K562 (cell line): ENCODE data around the gene RFPL3. TPM values are rescaled to one million over a fixed set of nuclear protein-coding genes. Genes with fewer than 3 reads are reported as not detected.

ENCODE experiments used
- ATAC-seq: fragments of 200-7000 bp; cut with Tn5 transposase; 3 replicates; pipeline ENCODE4 v1.9.1; 2020; ENCODE audit warnings: moderate library complexity
- BruUV-seq: library from RNA; stranded (reverse); fragments of 400-500 nt; replicated peaks from 2 replicates; lab custom pipeline; 2021; lab: Mats Ljungman, UMichigan
- CTCF ChIA-PET: fragments of 300-600 bp; formaldehyde crosslinking; extraction: SDS; loops from one replicate; lab custom pipeline; 2021; ENCODE audit warnings: low intra/inter-chr PET ratio; lab: Yijun Ruan, JAX
- POLR2A ChIA-PET: fragments of 300-600, 350-650 bp; sonication (Branson Sonifier 250); formaldehyde crosslinking; extraction: SDS; loops from one replicate; lab custom pipeline; 2021; ENCODE audit warnings: antibody characterized with exemption, inconsistent platforms; lab: Yijun Ruan, JAX
- DNase-seq, 4 experiments: peaks; one replicate each; pipeline versions ENCODE4 v3.0.0 to v3.0.0-alpha.2; 2011 to 2018; ENCODE audit warnings: low spot score in 3 of 4, mixed read lengths in 3 of 4; ENCODE audit errors: extremely low read depth in 1 of 4
- FAIRE-seq: peaks from 2 replicates; lab custom pipeline; 2011; peaks lifted over from hg19 to GRCh38; lab: Jason Lieb, UNC
- H2AFZ ChIP-seq: 2 replicates; pipeline ENCODE4 v1.6.0; 2011; ENCODE audit warnings: low read depth, low read length, control low read depth, inconsistent platforms
- H3K27ac ChIP-seq: fragments of 200-600 bp; 3 replicates; pipeline ENCODE4 v1.8.0; 2011; ENCODE audit warnings: low read depth, mild to moderate bottlenecking, control low read depth, inconsistent platforms, low read length, moderate library complexity, mixed read lengths; ENCODE audit errors: extremely low read depth
- H3K27me3 ChIP-seq, 2 experiments: fragments of 300-600 bp in 1 of 2; 2 replicates in 1 of 2; 3 replicates in 1 of 2; pipeline versions ENCODE4 v1.6.0 to v1.8.0; 2011; ENCODE audit warnings: inconsistent platforms in 2 of 2, low read length in 2 of 2, mild to moderate bottlenecking in 1 of 2, mixed read lengths in 1 of 2, moderate library complexity in 1 of 2; ENCODE audit not compliant: control insufficient read depth in 2 of 2, insufficient read depth in 2 of 2
- H3K36me3 ChIP-seq: fragments of 300-600 bp; 3 replicates; pipeline ENCODE4 v1.8.0; 2011; ENCODE audit warnings: mild to moderate bottlenecking, low read length, inconsistent platforms; ENCODE audit not compliant: control insufficient read depth, insufficient read depth
- H3K4me1 ChIP-seq, 2 experiments: fragments of 200-600 bp in 1 of 2; replicated peaks in 1 of 2; 2 replicates in 1 of 2; 3 replicates in 1 of 2; pipeline versions ENCODE4 v1.5.1 to v1.8.0; 2011; ENCODE audit warnings: inconsistent platforms in 2 of 2, low read length in 2 of 2, mild to moderate bottlenecking in 1 of 2, mixed read lengths in 1 of 2, moderate library complexity in 1 of 2; ENCODE audit not compliant: control insufficient read depth in 2 of 2, insufficient read depth in 2 of 2
- H3K4me2 ChIP-seq: 2 replicates; pipeline ENCODE4 v1.6.1; 2011; ENCODE audit warnings: low read length, control low read depth, inconsistent platforms, mixed read lengths; ENCODE audit not compliant: insufficient read depth
- H3K4me3 ChIP-seq: fragments of 200-600 bp; sonication (generic), shearing (Covaris generic); 2 replicates; pipeline ENCODE4 v1.5.1; 2016; ENCODE audit warnings: control low read depth, inconsistent platforms
- H3K79me2 ChIP-seq: fragments of 200-600 bp; 3 replicates; pipeline ENCODE4 v1.8.0; 2011; ENCODE audit warnings: low read length, inconsistent platforms; ENCODE audit not compliant: control insufficient read depth, insufficient read depth
- H3K9ac ChIP-seq, 2 experiments: 2 replicates each; pipeline versions ENCODE4 v1.6.0 to v1.6.1; 2011; ENCODE audit warnings: low read depth in 2 of 2, low read length in 2 of 2, control low read depth in 1 of 2, inconsistent platforms in 1 of 2, mild to moderate bottlenecking in 1 of 2, mixed read lengths in 1 of 2; ENCODE audit not compliant: insufficient read depth in 1 of 2
- H3K9me1 ChIP-seq: one replicate; pipeline ENCODE4 v1.6.0; 2011; ENCODE audit warnings: inconsistent platforms, mild to moderate bottlenecking, low read length, moderate library complexity; ENCODE audit not compliant: control insufficient read depth, insufficient read depth
- H3K9me3 ChIP-seq: replicated peaks from 2 replicates; pipeline ENCODE4 v1.5.1; 2011; ENCODE audit warnings: low read depth, low read length, inconsistent platforms; ENCODE audit not compliant: control insufficient read depth, insufficient read depth
- H4K20me1 ChIP-seq: replicated peaks from 2 replicates; pipeline ENCODE4 v1.6.1; 2011; ENCODE audit warnings: low read length, inconsistent platforms, mixed read lengths; ENCODE audit not compliant: control insufficient read depth, insufficient read depth
- CSDE1 ChIP-seq, 2 experiments: fragments of 450-650 bp; IDR thresholded peaks; 2 replicates each; pipeline ENCODE4 v1.6.1; 2016; ENCODE audit warnings: mild to moderate bottlenecking in 1 of 2
- FOXP1 ChIP-seq: sonication (generic); formaldehyde crosslinking; IDR thresholded peaks from 2 replicates; pipeline ENCODE4 v1.8.0; 2022; ENCODE audit warnings: mild to moderate bottlenecking, missing genetic modification reagents
- L3MBTL2 ChIP-seq: fragments of 450-650 bp; IDR thresholded peaks from 2 replicates; pipeline ENCODE4 v1.6.1; 2016; ENCODE audit warnings: mild to moderate bottlenecking, moderate library complexity
- SIRT6 ChIP-seq: IDR thresholded peaks from one replicate; pipeline ENCODE4 v1.6.1; 2012; ENCODE audit warnings: low read depth, mild to moderate bottlenecking, control low read depth, inconsistent platforms, low read length, moderate library complexity
- SLC30A9 ChIP-seq: fragments of 250-450 bp; sonication (Bioruptor Pico); IDR thresholded peaks from 2 replicates; pipeline ENCODE4 v1.8.0; 2022; ENCODE audit warnings: mild to moderate bottlenecking, moderate library complexity
- SP1 ChIP-seq: sonication (generic); formaldehyde crosslinking; IDR thresholded peaks from 2 replicates; pipeline ENCODE4 v1.8.1; 2022; ENCODE audit warnings: mild to moderate bottlenecking, missing genetic modification reagents
- SRF ChIP-seq, 2 experiments: fragments of 250-450, 450-650 bp in 1 of 2; sonication (Bioruptor Pico) in 1 of 2; sonication (generic) in 1 of 2; formaldehyde crosslinking; IDR thresholded peaks; 2 replicates each; pipeline versions ENCODE4 v1.5.0 to v1.5.1; 2020 to 2022; ENCODE audit warnings: mild to moderate bottlenecking in 1 of 2, missing genetic modification reagents in 1 of 2
- STAT5B ChIP-seq: fragments of 250-450 bp; sonication (Bioruptor Pico); IDR thresholded peaks from 2 replicates; pipeline ENCODE4 v1.8.0; 2021; ENCODE audit warnings: mild to moderate bottlenecking, inconsistent platforms
- TBL1XR1 ChIP-seq, 2 experiments: IDR thresholded peaks; 2 replicates each; pipeline ENCODE4 v1.6.1; 2012; ENCODE audit warnings: improper control_type of control experiment in 2 of 2, low read length in 2 of 2, mild to moderate bottlenecking in 1 of 2
- ZC3H4 ChIP-seq: sonication (generic); formaldehyde crosslinking; IDR thresholded peaks from 2 replicates; pipeline ENCODE4 v1.9.0; 2021; ENCODE audit warnings: missing genetic modification reagents, borderline replicate concordance
- WGBS: fragments of 100-300 bp; shearing (Covaris generic); methylation state at CpG from one replicate; pipeline ENCODE4 v1.1.6; 2016; ENCODE audit warnings: low coverage, mixed read lengths; ENCODE audit not compliant: insufficient coverage; ENCODE audit errors: missing lambda C conversion rate; 5-methylcytosine and 5-hydroxymethylcytosine counted together
- in situ Hi-C: fragments of 300-500 bp; cut with MboI; formaldehyde crosslinking; loops from 4 replicates; pipeline ENCODE4 v1.15.0; 2018; ENCODE audit warnings: inconsistent platforms, mixed read lengths
- intact Hi-C: fragments of 100-400 bp; cut with micrococcal nuclease; formaldehyde crosslinking; loops from 2 replicates; pipeline ENCODE4 v1.14.2; 2022
- polyA plus RNA-seq, 8 experiments: library from polyadenylated mRNA; depleted of rRNA in 4 of 8; stranded (reverse) in 5 of 8; unstranded in 3 of 8; fragments of >200 nt; fragmentation: Nextera tagmentation in 2 of 8; fragmentation: Illumina TruSeq in 1 of 8; extraction: Ambion mirVana in 2 of 8; extraction: Trizol in 1 of 8; gene quantifications; 2 replicates each; pipeline versions ENCODE4 v1.2.1 to v1.2.3, GENCODE V29; 2011 to 2014; ENCODE audit warnings: inconsistent platforms in 1 of 8, missing spikeins in 1 of 8
- total RNA-seq, 7 experiments: library from RNA; depleted of rRNA in 6 of 7; stranded (reverse); fragments of >200 nt in 6 of 7; fragmentation: Illumina TruSeq in 2 of 7; extraction: Trizol in 2 of 7; gene quantifications; 2 replicates each; pipeline versions ENCODE4 v1.2.1 to v1.2.3, GENCODE V29; 2011 to 2021; ENCODE audit warnings: low replicate concordance in 1 of 7
- TF ChIP-seq, protein P1 (sequence below): IDR thresholded peaks from 2 replicates; pipeline ENCODE4 v1.6.1; 2011; ENCODE audit warnings: borderline replicate concordance, low read depth, mild to moderate bottlenecking, moderate library complexity, low read length; ENCODE audit not compliant: insufficient read depth, poor library complexity, severe bottlenecking
- TF ChIP-seq, protein P2 (sequence below), 3 experiments: IDR thresholded peaks in 2 of 3; conservative IDR thresholded peaks in 1 of 3; 2 replicates each; pipeline ENCODE4 v1.5.1; 2011 to 2012; ENCODE audit warnings: low read length in 3 of 3, mild to moderate bottlenecking in 3 of 3, control low read depth in 2 of 3, improper control_type of control experiment in 1 of 3, inconsistent platforms in 1 of 3, low read depth in 1 of 3, mixed read lengths in 1 of 3, moderate library complexity in 1 of 3; ENCODE audit not compliant: insufficient read depth in 2 of 3

Gene RFPL3
- total and polyA plus RNA-seq, 9 of the 15 experiments (the other 6 are each of a cell fraction or from before 2014, with no cell fraction given) = not detected

DNA sequence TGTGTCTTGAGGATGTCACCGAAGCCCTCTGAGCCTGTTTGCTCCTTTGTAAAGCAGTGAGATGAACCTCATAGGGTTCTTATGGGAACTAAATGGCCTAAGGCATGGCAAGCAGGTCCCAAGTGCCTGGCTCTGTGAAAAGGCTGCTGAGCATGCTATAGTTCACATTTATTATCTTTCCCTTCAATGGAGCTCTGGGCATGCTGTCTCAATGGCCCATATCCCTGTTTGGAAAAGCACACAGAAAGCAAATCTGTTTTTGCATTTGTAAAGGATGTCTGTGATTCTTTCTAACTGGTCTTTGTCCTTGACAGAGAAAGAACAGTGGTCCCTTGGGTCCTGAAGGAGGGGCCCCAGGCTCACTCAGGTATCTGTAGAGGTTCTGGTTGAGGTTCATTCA lies 28.0 kb downstream of the RFPL3 start:
- Histone ChIP-seq H3K9me1 (no peaks in the 10 kb centered on the region), H3K27ac (no peak overlapping the region), H3K4me1 (no peaks in the 10 kb centered on the region), H4K20me1 (no peaks in the 10 kb centered on the region), H3K36me3 (peaks cover 38% of the 10 kb centered on the region; the same call in 1 of the 3 replicates), H3K79me2 (no peaks in the 10 kb centered on the region), H3K4me2 (no peak overlapping the region), H3K9ac (no peak overlapping the region), H3K27me3 (no peaks in the 10 kb centered on the region), H3K4me3 (no peak overlapping the region), H3K9me3 (no peaks in the 10 kb centered on the region), H2AFZ (no peak overlapping the region)
- POLR2A ChIA-PET = no interaction called here
- FAIRE-seq (no peak), DNase-seq (no peak), ATAC-seq (no peak)
- CTCF ChIA-PET = interaction anchor here (0.6 kb wide), 1 partner anchor 9 kb away, joined by 3 read pairs; no protein-coding TSS in a partner anchor
- WGBS = 82% methylated on average over 1 of the region's 1 CpG
- no peak for TF ChIP-seq SIRT6
- TF ChIP-seq SP1 = no peak
- TF ChIP-seq FOXP1 (CRISPR knock-in tag) = no peak
- no peak for TF ChIP-seq ZC3H4 (CRISPR knock-in tag)
- intact Hi-C loops = no loop called here
- in situ Hi-C loops = no loop called here
- BruUV-seq = no TSS peak

DNA sequence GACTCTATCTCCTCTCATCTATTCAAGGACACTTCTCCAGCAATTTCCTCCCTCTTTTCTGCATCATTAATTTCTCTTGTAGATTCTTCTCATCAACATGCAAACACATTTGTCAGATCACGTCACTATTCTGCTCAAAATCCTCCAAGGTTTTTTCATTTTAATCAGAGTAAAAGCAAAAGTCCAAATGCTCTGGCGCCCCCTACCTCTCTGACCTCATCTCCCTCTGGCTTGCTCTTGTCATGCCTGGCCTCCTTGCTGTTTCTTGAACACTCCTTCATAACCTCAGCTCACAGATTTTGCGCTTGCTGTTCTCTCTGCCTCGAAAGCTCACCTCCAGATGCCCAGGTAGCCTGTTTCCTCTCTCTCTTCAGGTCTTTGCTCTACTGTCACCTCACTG lies 32.0 kb downstream of the RFPL3 start:
- no peaks in the 10 kb centered on the region for H3K4me1 ChIP-seq
- no peak overlapping the region for H3K27ac ChIP-seq
- WGBS = 35% methylated on average over 2 of the region's 4 CpGs
- FAIRE-seq (no peak), DNase-seq (peak in 1 of 4 experiments; percentile 29)
- no peak overlapping the region for H3K9ac ChIP-seq
- CTCF ChIA-PET = no interaction called here
- POLR2A ChIA-PET = interaction anchor here (0.7 to 0.9 kb wide), 2 partner anchors 10 to 131 kb away, joined by 3 read pairs; no protein-coding TSS in a partner anchor
- H3K4me2 ChIP-seq = no peak overlapping the region
- no peaks in the 10 kb centered on the region for H3K9me1 ChIP-seq
- no peaks in the 10 kb centered on the region for H4K20me1 ChIP-seq
- no peak overlapping the region for H2AFZ ChIP-seq
- intact Hi-C loops = no loop called here
- in situ Hi-C loops = no loop called here
- no peaks in the 10 kb centered on the region for H3K9me3 ChIP-seq
- H3K79me2 ChIP-seq = no peaks in the 10 kb centered on the region
- H3K27me3 ChIP-seq = no peaks in the 10 kb centered on the region
- no TSS peak for BruUV-seq
- no peak overlapping the region for H3K4me3 ChIP-seq
- peaks cover 73% of the 10 kb centered on the region; the same call in 2 of the 3 replicates for H3K36me3 ChIP-seq
- TF ChIP-seq SLC30A9 = no peak
- no peak for TF ChIP-seq CSDE1 (IDR thresholded peaks at IDR 0.05)
- no peak for TF ChIP-seq SRF (CRISPR knock-in tag; IDR thresholded peaks at IDR 0.05)
- TF ChIP-seq, protein P1, sequence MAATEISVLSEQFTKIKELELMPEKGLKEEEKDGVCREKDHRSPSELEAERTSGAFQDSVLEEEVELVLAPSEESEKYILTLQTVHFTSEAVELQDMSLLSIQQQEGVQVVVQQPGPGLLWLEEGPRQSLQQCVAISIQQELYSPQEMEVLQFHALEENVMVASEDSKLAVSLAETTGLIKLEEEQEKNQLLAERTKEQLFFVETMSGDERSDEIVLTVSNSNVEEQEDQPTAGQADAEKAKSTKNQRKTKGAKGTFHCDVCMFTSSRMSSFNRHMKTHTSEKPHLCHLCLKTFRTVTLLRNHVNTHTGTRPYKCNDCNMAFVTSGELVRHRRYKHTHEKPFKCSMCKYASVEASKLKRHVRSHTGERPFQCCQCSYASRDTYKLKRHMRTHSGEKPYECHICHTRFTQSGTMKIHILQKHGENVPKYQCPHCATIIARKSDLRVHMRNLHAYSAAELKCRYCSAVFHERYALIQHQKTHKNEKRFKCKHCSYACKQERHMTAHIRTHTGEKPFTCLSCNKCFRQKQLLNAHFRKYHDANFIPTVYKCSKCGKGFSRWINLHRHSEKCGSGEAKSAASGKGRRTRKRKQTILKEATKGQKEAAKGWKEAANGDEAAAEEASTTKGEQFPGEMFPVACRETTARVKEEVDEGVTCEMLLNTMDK = peak; percentile 45
- TF ChIP-seq, protein P2, sequence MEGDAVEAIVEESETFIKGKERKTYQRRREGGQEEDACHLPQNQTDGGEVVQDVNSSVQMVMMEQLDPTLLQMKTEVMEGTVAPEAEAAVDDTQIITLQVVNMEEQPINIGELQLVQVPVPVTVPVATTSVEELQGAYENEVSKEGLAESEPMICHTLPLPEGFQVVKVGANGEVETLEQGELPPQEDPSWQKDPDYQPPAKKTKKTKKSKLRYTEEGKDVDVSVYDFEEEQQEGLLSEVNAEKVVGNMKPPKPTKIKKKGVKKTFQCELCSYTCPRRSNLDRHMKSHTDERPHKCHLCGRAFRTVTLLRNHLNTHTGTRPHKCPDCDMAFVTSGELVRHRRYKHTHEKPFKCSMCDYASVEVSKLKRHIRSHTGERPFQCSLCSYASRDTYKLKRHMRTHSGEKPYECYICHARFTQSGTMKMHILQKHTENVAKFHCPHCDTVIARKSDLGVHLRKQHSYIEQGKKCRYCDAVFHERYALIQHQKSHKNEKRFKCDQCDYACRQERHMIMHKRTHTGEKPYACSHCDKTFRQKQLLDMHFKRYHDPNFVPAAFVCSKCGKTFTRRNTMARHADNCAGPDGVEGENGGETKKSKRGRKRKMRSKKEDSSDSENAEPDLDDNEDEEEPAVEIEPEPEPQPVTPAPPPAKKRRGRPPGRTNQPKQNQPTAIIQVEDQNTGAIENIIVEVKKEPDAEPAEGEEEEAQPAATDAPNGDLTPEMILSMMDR (IDR thresholded peaks at IDR 0.05 in 2 of 3, conservative IDR thresholded peaks at IDR 0.05 in 1 of 3; ENCODE audit: insufficient read depth in 2 of 3, low read depth in 1 of 3, low read length in 3 of 3) = peak in 2 of 3 experiments; percentile 31 to 42; a peak in 3 of 6 replicates
- no peak for TF ChIP-seq L3MBTL2
- TF ChIP-seq STAT5B (CRISPR knock-in tag) = no peak
- no peak for TF ChIP-seq TBL1XR1 (IDR thresholded peaks at IDR 0.05; ENCODE audit: low read length in 2 of 2)
- TF ChIP-seq, all 486 proteins: peak for 2
- peak; percentile 61; the same call in 1 of the 3 replicates for ATAC-seq
